Measurements from ENCODE around the gene RNF152.

- TF ChIP-seq CTCF (IDR thresholded peaks at IDR 0.05): no peak
- no peak for TF ChIP-seq POLR2A (IDR thresholded peaks at IDR 0.05)
Measured at GRCh38 chr18:61869636-61870035, 23.2 kb downstream of the RNF152 start.
